DMS114 treated with DMSO at 0.1 percent for 48 hours (cell line): ENCODE measurements around the gene SEMA5B.

Experiments
- DNase-seq: peaks from one replicate; lab custom pipeline; 2025; ENCODE audit not compliant: unreplicated experiment; lab: John Stamatoyannopoulos, UW

SEMA5B gene

DNA sequence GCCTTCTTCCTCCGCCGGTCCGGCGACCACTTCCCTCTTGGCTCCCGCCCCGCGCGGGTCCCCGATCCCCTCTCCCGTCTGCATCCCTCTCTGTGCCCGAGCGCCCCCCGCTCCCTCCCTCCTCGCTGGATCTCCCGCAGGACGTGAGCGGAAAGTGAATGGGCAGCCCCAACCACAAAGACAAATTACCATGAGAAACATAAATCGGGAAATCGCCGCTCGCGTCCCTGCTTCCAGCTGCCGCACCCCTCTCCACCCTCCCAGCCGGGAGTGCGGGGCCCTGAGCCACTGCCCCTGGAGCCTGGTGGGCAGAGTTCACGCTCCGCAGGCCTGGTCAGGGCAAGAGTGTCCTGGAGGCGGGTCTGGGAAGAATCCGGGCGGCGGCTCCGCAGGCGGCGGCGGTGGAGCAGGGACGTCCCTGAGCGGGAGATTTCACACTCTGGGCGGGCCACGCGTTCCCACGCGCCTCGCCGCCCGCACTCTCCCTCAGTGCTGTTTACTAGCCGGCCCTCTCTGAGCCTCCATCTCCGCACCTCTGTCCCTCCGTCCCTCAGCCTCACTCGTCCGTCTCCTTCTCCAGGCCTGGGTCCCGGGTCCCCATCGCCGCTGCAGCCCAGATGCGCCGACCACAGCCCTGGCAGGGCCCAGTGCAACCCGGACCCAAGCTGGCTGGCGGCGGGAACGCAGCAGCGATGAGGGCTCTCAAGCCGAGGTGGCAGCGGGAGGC lies 835 bp downstream of the SEMA5B start:
- DNase-seq, result no peak

DNA sequence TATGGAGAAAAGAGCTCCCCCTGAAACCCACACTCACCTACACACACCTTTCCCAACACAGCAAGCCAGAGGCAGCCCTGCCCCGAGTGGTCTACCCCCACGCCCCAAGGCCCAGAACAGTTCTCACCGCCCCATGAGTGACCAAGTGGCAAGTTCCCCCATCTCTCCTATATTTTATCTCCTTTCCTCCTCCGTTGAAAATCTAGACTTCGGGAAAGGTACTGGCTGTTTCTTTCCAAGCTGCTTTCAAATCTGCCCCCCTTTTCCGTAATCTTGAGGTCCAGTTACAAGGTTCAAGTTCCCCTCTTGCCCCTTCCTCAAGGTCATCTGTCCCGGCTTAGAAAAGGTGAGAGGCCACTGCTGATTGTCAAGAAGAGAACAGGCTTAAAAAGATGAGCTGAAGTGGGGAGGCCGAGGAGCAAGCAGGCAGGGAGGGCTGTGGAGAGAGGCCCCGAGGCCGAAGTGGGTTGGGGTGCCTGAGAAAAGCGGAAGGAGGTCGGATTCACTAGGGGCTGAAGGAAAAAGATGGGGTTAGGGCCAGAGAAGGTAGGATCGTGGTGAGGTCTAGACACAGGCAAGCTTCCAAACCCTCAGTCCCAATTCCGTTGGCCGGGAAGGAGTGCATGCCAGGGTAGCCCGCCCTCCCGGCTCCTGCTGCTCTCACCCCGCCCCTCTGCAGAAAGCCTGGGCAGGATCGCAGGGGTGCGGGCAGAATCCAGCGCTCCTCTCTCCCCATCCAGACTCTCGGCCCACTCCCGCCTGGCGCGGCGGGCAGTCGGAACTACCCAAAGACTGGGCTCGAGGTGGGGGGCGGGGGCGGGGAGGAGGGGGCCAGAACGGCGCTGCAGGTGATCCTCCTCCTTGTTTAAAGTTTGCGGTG lies 1.7 kb downstream of the SEMA5B start:
- no peak for DNase-seq

DNA sequence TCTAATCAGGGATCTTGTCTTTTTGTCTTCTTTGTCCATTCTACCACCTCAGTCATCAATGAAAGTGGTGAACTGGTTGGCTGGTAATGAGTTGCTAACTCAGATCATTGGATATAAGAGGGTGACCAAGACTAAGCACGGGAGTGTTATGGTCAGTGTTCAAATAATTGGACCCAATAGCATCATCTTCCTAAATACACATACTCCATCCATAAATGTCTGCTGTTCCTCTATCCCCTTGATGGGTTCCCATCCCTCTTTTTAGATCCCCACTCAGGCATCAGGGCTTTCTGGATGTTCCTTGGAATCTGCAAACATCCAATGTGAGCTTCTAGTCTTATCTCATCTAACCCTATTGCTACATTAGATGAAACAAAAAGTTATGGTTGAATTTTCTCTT lies 3.5 kb downstream of the SEMA5B start:
- DNase-seq, result no peak

DNA sequence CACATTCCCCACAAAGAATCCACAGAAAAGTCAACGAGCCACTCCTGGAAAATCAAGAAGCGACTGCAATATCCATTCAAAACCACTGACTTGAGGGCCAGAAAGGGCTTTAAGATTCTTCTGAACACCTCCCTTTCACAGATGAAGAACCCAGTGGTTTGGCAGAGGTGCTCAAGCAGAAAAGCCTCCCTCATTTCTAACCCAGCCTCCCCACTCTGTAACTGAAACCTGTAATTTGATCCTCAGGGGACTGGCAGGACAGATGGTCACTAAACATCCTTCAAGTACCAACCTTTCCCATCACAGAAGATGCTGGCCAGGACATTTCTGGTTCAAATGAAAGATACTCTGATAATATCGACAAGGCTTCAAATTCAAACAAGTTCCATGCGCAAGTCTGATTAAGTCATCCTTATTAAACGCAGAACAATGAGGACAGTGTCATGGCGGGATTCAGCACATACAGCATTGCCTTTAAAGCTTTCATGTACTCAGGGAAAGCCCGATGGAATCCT lies 5.5 kb downstream of the SEMA5B start:
- no peak for DNase-seq

DNA sequence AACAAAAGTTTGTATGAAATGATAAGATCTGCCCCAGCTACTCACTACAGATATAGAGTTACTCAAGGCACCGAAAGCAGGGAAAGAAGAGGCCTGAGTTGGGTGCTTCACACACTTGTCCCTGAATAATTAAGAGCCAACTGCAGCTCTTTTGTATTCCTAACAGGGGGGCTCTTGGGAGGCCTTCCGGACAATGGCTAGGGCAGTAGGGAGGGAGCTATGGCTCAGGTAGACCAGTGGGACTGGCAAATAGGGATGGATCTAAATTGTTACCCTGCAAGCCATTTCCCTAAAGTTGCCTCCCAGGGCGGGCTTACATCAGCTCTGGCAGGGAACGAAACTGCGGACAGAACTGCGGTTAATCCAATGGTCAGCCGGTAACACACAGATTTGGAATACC lies 6.2 kb downstream of the SEMA5B start:
- no peak for DNase-seq

DNA sequence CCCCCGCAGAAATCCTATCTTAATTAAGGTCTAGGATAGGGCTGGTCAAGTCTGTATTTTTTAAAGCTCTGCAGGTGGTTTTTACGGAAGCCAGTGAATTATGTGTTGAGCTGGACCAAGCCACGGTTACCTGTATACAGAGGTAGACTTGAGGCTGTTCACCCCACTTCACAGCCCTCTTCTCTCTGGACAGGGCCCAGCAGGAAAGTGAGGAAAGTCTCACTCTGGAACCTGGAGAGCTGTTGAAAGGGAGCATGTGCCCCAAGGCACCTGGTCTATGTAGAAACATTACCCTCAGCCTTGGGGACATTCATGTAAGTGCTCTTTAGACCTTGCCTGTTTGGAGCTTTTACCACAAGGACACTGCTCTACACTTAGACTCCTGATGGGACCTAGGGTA lies 6.9 kb downstream of the SEMA5B start:
- DNase-seq, result no peak

DNA sequence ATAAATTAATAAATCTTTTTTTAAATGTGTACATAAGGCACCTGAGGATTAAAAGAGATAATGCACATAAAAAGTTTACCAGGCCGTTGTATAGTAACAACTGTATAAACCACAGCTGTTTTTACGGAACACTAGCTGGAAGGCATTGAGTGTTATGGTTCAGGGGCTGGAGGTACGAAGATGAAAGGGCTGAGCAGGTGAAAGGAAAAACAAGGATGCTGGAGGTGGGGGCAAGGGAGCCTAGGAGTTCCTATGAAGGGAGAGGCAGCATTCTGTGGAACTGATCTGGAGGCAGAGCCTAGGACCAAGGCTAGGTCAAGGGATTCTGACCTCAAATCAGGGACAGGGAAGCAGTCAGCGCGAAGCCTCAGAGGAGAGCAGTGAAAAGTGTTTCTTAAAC lies 8.0 kb downstream of the SEMA5B start:
- no peak for DNase-seq

DNA sequence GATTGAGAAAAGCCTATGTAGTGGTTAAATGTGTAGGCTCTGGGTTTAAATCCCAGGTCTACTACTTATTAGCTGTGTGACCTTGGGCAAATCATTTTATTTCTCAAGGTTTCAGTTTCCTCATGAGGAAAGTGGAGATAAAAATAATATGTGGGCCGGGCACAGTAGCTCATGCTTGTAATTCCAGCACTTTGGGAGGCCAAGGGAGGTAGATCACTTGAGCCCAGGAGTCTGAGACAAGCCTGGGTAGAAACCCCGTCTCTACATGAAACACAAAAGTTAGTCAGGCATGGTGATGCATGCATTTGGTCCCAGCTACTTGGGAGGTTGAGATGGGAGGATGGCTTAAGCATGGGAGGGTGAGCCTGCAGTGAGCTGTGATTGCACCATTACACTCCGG lies 8.4 kb downstream of the SEMA5B start:
- DNase-seq, result no peak

DNA sequence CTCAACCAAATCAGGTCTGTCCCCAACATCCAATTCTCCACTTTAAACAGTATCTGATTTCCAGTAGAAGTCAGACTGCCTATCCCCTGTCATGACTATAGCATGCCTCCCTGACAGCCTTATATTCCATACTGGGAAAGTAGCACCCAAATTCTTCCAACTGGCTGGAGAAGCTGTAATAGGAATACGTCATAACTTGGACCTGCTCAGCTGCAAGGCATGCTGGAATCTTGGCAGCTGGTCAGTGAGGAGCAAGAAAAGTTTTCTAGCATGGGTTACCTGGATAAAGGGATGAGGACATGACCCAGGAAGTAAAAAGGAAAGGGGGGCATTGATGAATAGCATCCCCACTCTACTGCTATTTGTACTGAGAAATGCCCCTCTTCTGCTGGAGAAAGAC lies 8.9 kb downstream of the SEMA5B start:
- DNase-seq, result no peak

DNA sequence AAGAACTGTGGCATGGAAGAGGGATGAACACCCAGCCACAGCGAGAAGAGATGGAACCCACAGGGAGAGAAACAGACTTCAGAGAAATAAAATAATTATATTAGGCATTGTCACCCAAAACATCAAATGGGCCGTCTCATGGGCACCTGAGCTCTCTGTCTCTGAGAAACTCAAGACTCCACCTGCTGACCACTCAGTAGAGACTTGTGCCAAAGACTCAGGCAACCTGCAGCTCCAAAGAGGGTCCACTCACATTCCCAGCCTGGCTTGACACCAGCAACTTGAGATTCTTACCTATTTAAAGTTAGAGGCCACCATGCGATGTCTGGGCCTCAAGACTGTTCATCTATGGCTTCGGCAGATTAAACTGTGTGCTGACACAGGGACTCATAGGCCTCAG lies 12.0 kb downstream of the SEMA5B start:
- no peak for DNase-seq

DNA sequence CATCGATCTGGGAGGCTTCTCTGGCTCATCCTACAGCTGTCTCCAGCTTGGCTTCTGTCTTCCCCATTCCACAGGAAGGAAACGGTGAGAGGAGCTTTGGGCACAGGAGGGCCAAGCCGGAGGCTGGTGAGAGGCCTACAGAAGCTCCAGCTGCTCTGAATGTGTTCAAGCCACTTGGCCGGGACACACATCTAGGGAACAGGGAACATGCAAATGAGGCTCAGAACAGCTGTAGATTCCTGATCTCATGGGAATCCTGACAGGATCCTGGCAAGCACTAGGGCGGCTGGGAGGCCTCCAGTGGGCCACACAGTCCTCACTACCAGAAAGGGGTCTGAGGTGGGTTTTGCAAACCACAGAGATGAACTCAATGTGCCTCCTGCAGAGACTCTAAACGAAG lies 13.7 kb downstream of the SEMA5B start:
- DNase-seq, result no peak

DNA sequence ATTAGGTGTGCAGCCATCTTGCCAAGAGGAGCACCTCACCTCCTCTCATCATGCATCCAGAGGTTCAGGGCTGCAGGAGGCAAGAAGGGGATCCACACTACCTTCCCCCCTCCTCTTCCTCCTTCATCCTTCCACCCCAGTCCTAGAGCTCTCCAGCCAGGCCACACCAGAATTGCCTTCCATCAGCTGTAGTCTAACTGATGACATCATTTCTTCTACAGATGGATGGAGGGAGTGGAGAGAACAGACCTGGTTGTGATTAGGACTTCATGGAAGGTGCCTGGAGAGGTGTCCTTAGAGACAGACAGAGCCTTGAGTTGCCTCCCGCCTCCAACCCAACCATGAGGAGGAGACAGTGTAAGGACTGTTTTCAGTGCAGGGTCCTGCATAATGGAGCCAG lies 14.9 kb downstream of the SEMA5B start:
- no peak for DNase-seq

DNA sequence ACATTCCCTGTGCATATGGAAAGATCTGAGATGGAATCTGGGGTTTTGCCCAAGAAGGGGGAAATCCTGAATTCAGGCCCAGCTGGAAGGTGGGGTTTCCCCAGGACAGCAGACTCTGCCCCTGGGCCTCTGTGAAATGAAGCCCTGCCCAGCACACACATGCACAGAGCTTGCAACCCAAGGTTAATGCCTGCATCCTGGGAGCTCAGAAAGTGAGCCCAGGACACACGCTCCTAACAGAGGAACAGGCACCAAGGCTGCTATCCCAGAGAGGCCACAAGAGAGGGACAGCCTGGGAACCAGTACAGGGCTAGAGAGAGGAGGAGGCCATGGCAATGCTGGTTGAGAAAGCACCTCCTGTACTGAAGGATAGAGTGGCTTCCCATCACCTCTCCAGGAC lies 16.1 kb downstream of the SEMA5B start:
- no peak for DNase-seq

DNA sequence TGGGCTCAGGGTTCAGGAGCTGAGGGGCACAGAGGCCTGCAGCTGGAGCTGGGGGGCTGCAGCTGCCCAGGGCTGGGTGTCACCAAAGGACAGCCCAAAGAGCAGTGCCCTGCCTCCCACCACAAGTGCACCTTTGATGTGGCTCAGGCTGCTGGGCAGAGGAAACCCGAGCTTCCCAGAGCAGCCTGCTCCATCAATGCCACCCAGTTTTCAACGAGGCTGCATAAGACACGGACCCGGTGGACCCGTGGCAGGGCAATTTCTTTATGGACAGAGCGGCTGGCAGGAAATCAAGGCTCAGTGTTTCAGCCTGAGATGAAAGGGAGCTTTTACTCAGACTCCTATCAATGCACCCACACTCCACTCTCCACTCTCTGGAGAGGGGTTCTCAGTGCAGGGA lies 18.7 kb downstream of the SEMA5B start:
- DNase-seq, result no peak

DNA sequence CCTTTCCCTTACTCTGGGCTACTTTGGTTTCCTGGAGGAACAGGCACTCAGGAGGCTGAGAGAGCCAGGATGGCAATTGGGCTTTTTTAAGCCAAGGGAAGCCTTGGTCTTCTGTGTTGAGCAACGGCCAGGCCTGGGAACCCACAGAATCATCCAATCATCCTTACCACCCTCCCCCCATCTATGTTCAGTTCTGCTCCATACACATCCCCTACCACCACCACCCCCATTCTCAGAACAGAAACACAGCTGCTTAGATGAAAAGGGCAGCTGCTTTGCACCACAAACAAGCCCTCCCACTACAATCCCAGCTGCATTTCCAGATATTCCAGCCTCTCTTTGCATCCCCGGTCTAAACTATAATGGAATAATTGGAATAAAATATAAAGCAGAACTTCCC lies 21.0 kb downstream of the SEMA5B start:
- DNase-seq, result no peak

DNA sequence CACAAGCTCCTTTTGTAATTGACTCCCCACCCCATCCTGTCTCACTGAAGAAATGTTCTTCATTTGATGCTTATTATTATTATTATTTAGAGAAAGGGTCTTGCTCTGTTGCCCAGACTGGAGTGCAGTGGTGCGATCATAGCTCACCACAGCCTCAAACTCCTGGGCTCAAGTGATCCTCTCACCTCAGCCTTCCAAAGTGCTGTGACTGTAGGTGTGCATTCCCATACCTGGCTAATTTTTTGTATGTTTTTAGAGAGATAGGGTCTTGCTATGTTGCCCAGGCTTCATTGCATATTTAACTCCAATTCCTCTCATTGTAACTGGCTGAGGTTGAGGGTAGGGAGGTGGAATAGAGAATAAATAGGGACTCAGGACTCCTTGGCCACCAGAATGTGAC lies 22.3 kb downstream of the SEMA5B start:
- DNase-seq, result no peak

DNA sequence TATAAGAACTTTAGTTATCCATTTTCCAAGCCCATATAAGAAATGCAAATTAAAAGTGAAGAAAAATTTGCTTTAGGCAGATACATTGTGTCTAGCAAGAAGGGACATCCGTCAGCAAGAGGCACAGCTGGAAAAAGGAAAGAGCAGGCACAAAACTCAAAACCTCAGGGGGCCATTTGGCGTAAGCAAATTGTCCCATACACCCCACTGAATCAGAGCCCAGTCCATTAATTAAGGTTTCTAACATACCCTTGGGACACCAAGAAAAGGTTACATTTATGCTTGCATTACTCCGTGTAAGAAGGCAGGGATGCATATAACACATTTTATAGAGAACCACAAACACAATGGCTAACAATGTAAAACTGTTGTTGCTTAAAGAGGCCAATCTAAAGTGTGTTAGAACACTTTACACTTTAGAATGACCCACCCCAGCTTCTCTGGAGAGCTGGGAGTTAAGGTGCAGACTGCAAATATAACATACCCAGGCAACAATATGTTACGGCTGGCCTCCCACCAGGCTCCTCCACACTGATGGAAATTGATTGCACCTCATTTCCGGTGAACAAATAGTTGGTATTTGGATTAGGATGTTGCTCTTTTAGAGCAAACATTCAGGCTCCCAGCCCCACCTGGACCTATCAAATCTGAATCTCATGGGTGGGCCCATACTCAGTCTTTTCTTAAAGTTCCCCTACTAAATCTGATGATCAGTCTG lies 23.2 kb downstream of the SEMA5B start:
- DNase-seq, result no peak

DNA sequence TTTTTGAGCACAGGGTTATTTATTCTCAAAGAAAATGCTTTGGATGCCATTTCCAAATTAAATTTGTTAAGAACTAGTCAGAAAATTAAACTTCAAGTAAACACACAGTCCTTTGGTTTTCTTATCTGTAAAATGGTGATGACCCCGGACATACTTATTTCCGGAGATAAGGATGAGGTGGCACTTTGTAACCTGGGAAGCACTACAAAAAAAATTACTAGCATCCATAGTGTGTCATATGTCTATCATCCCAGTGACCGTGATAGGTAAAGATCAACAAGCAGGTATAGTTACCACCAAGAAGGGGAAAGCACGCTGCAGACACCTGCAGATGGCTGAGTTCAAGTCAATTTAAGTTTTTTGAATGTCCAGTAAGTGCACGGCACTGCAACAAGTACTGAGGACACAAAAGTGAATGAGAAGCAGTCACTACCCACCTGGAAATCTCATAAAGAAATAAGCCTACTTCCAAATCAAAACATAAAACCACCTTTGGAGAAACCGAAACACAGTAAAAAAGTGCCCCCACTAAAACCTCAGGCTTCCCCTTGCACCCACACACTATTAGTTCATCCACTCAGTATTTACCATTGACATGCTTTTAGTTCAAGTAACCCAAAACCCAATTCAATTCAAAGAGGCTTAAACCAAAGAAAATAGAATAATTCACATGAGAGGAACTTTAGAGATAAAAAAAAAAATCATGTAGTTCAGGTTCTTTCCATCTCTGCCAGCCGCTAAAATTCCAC lies 24.6 kb downstream of the SEMA5B start:
- DNase-seq, result no peak

DNA sequence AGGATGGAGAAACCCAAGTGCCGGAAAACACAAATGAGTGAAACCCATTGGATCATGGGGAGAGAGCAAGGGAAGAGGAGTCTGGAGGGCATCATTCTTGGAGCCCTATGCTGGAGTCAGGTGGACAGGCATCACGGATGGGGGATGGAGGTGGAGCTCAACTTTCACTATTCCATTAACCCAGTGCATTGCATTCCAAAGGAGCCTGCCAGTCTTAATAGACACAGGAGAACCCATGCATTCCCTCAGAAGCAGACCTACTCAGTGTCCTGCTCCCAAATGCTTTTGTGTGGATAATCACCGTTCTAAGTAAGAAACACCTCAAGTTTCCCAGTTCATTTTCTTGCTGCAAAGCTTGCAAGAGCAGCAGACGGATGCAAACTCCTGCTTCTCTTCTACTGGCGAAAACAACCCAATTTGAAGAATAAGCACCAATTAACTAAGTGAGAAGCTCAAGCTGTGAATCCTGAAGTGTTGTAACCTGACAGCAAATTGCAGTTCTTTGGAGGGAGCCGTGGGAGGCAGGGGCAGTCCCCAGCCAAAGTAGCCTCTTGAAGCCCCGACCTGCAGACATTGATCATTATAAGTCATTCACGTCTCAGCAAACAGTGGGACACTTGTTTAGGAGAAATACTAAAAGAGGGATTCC lies 25.3 kb downstream of the SEMA5B start:
- DNase-seq, result no peak

DNA sequence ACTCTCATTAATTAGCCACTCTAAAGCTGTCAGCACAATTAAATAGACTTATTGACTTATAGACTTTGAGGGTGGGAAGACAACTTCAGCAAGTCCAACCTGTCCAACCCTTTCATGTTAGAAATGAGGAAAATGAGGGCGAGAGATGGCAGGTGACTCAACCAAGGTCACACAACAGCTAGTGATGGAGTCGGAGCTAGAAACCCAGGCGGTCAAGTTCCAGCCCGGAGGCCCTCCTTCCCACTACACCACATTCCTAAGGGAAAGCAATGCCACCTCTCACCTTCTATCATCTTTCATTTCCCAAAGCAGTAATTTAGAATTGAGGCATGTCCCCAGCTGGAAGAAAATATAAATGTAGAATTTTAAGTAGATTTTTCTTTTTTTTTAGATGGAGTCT lies 28.7 kb downstream of the SEMA5B start:
- DNase-seq, result no peak

DNA sequence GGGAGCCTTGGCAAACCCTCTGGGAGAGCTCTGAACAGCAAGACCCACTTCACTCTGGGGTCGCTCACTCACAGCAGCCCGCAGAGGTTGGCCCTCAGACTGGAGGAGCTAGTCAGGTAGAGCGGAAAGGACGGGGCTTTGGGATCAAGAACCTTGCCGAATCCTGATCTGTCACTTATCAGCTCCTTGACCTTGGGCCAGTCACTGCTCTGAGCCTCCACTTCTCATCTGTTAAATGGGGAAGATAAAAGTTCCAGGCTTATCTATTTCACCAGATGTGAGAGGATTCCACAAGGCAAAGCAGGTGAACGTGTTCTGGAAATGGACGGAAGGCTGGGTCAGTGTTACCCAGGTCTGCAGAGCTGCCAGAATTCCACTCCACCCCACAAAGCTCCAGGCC lies 29.4 kb downstream of the SEMA5B start:
- no peak for DNase-seq
